Activated CD4-positive, CD25-positive, alpha-beta regulatory T cell treated with anti-CD3 and anti-CD28 coated beads, Interleukin-2, amount 50 U/mL, for 72 hours (primary cell): Measurements from ENCODE around the gene LYPD3.
"Not testable (repeated sequence)": the region's sequence is repeated elsewhere in the genome, so short reads cannot be mapped to it uniquely, and the experiment has no call there.

Experiments
- DNase-seq: peaks from one replicate; pipeline ENCODE4 v3.0.0; 2021

LYPD3 gene

GRCh38 chr19:43465468-43466120 lies at the start of gene LYPD3:
Gene LYPD3 (minus strand): TSS chr19:43465608. CDS start chr19:43465571, 37 bp downstream.
- no peak for DNase-seq

- DNase-seq: not testable (repeated sequence)
These were observed 47.0 kb upstream of the LYPD3 start for GRCh38 chr19:43512399-43512798.

GRCh38 chr19:43511324-43511723 lies 45.9 kb upstream of the LYPD3 start:
- no peak for DNase-seq

GRCh38 chr19:43510713-43511112 lies 45.3 kb upstream of the LYPD3 start:
- no peak for DNase-seq

- DNase-seq: no peak
These were observed 42.5 kb upstream of the LYPD3 start for GRCh38 chr19:43507880-43508279.

GRCh38 chr19:43506629-43507028 lies 41.2 kb upstream of the LYPD3 start:
- no peak for DNase-seq

- DNase-seq: no peak
These were observed 40.5 kb upstream of the LYPD3 start for GRCh38 chr19:43505941-43506340.

- DNase-seq: no peak
These were observed 39.7 kb upstream of the LYPD3 start for GRCh38 chr19:43505186-43505456.

- DNase-seq: peak; percentile 59
These were observed 39.2 kb upstream of the LYPD3 start, which contains the start of gene PHLDB3 for GRCh38 chr19:43504426-43505185. Gene PHLDB3 (minus strand): TSS chr19:43504746. CDS start chr19:43504118, 628 bp downstream.

GRCh38 chr19:43503501-43504425 lies 38.4 kb upstream of the LYPD3 start:
- DNase-seq: peak; percentile 98

- no peak for DNase-seq
These were observed 37.1 kb upstream of the LYPD3 start for GRCh38 chr19:43502419-43502976.

GRCh38 chr19:43501661-43502418 lies 36.4 kb upstream of the LYPD3 start:
- no peak for DNase-seq

GRCh38 chr19:43499042-43499441 lies 33.6 kb upstream of the LYPD3 start:
- DNase-seq: no peak

- no peak for DNase-seq
These were observed 32.9 kb upstream of the LYPD3 start for GRCh38 chr19:43498233-43498842.

GRCh38 chr19:43496960-43497359 lies 31.6 kb upstream of the LYPD3 start:
- no peak for DNase-seq

- no peak for DNase-seq
These were observed 29.7 kb upstream of the LYPD3 start for GRCh38 chr19:43495082-43495481.

GRCh38 chr19:43490759-43491158 lies 25.4 kb upstream of the LYPD3 start:
- DNase-seq: no peak

- no peak for DNase-seq
These were observed 24.7 kb upstream of the LYPD3 start for GRCh38 chr19:43489979-43490599.

GRCh38 chr19:43489310-43489709 lies 23.9 kb upstream of the LYPD3 start:
- no peak for DNase-seq

GRCh38 chr19:43488179-43488578 lies 22.8 kb upstream of the LYPD3 start:
- DNase-seq: no peak

- no peak for DNase-seq
These were observed 21.0 kb upstream of the LYPD3 start for GRCh38 chr19:43486412-43486811.

- DNase-seq: no peak
These were observed 20.5 kb upstream of the LYPD3 start for GRCh38 chr19:43485951-43486350.
